ENCODE data around the gene GOLGA3. TPM values are rescaled to one million over a fixed set of nuclear protein-coding genes. Genes with fewer than 3 reads are reported as not detected.

Gene GOLGA3
- total and polyA plus RNA-seq, 9 of the 15 experiments (the other 6 are each of a cell fraction or from before 2014, with no cell fraction given) = 1.9 to 48.1 (median 18.4) TPM

- peak; percentile 61 for TF ChIP-seq ZNF395 (CRISPR knock-in tag; IDR thresholded peaks at IDR 0.05)
- no peak for TF ChIP-seq RBBP5 (IDR thresholded peaks at IDR 0.05; ENCODE audit: borderline replicate concordance, insufficient read depth, low read length, poor library complexity, severe bottlenecking)
- TF ChIP-seq HOMEZ (CRISPR knock-in tag; IDR thresholded peaks at IDR 0.05) = no peak
- TF ChIP-seq POLR2G (IDR thresholded peaks at IDR 0.05; ENCODE audit: low read depth, low read length) = peak; percentile 86
- TF ChIP-seq FIP1L1 (IDR thresholded peaks at IDR 0.05; ENCODE audit: low read depth, low read length, poor library complexity, severe bottlenecking) = no peak
- no peak for TF ChIP-seq NR4A1 (CRISPR knock-in tag; IDR thresholded peaks at IDR 0.05)
- TF ChIP-seq NR4A1 (tag; IDR thresholded peaks at IDR 0.05) = no peak
- TF ChIP-seq ETS2 (tag; IDR thresholded peaks at IDR 0.05; ENCODE audit: borderline replicate concordance, poor library complexity, severe bottlenecking) = no peak
- no peak for TF ChIP-seq HDAC8 (tag; IDR thresholded peaks at IDR 0.05)
- TF ChIP-seq KDM4B (IDR thresholded peaks at IDR 0.05; ENCODE audit: borderline replicate concordance in 2 of 2, low read depth in 1 of 2) = no peak
- no peak for TF ChIP-seq SMARCC2 (IDR thresholded peaks at IDR 0.05; ENCODE audit: low read depth)
- TF ChIP-seq HDAC1 (IDR thresholded peaks at IDR 0.05) = peak in 1 of 2 experiments; percentile 32; a peak in 2 of 4 replicates
- TF ChIP-seq ELK1 (CRISPR knock-in tag; IDR thresholded peaks at IDR 0.05) = no peak
- no peak for TF ChIP-seq NBN (IDR thresholded peaks at IDR 0.05; ENCODE audit: low read depth)
- no peak for TF ChIP-seq CTCFL (IDR thresholded peaks at IDR 0.05; ENCODE audit: borderline replicate concordance, insufficient read depth, low read depth, low read length, poor library complexity, severe bottlenecking)
- no peak for TF ChIP-seq ZNF354B (CRISPR knock-in tag; IDR thresholded peaks at IDR 0.05)
These were observed 636 bp downstream of the GOLGA3 start (continued) for GRCh38 chr12:132827763-132828703.
